H1 (cell line): Measurements from ENCODE around the gene P2RY14. TPM values are rescaled to one million over a fixed set of nuclear protein-coding genes. Genes with fewer than 3 reads are reported as not detected.

Experiments
- BRCA1 ChIP-seq: IDR thresholded peaks from 2 replicates; pipeline ENCODE4 v1.6.1; 2012; ENCODE audit warnings: low read depth, low read length, improper control_type of control experiment
- GTF2F1 ChIP-seq: IDR thresholded peaks from 2 replicates; pipeline ENCODE4 v1.6.1; 2012; ENCODE audit warnings: low read depth, low read length, improper control_type of control experiment, borderline replicate concordance
- KDM4A ChIP-seq: IDR thresholded peaks from one replicate; pipeline ENCODE4 v1.7.1; 2012; ENCODE audit warnings: low read depth, mild to moderate bottlenecking, moderate library complexity, low read length, inconsistent platforms; ENCODE audit not compliant: severe bottlenecking
- NRF1 ChIP-seq: IDR thresholded peaks from 2 replicates; pipeline ENCODE4 v1.6.1; 2011; ENCODE audit warnings: mild to moderate bottlenecking, low read depth, low read length, improper control_type of control experiment
- RAD21 ChIP-seq, 2 experiments: IDR thresholded peaks in 1 of 2; conservative IDR thresholded peaks in 1 of 2; 2 replicates each; pipeline ENCODE4 v1.6.1; 2011; ENCODE audit warnings: low read depth in 2 of 2, low read length in 2 of 2, improper control_type of control experiment in 1 of 2, inconsistent platforms in 1 of 2, mild to moderate bottlenecking in 1 of 2, moderate library complexity in 1 of 2
- SP1 ChIP-seq: IDR thresholded peaks from 2 replicates; pipeline ENCODE4 v1.6.1; 2011; ENCODE audit warnings: low read depth, low read length
- SP2 ChIP-seq: IDR thresholded peaks from 2 replicates; pipeline ENCODE4 v1.6.1; 2012; ENCODE audit warnings: mild to moderate bottlenecking, low read length, inconsistent platforms
- SRF ChIP-seq: IDR thresholded peaks from 2 replicates; pipeline ENCODE4 v1.6.1; 2011; ENCODE audit warnings: mild to moderate bottlenecking, low read depth, low read length, moderate library complexity
- TCF12 ChIP-seq: IDR thresholded peaks from 2 replicates; pipeline ENCODE4 v1.6.1; 2011; ENCODE audit warnings: low read depth, mild to moderate bottlenecking, low read length
- ZNF274 ChIP-seq: IDR thresholded peaks from 2 replicates; pipeline ENCODE4 v1.7.0; 2012; ENCODE audit warnings: low read length, borderline replicate concordance; ENCODE audit errors: extremely low read depth
- polyA plus RNA-seq, 7 experiments: library from polyadenylated mRNA; depleted of rRNA in 3 of 7; stranded (reverse) in 5 of 7; unstranded in 2 of 7; fragments of >200 nt in 5 of 7; fragments of 200-250 nt in 2 of 7; gene quantifications; 1 replicate in 5 of 7; 2 replicates in 1 of 7; 4 replicates in 1 of 7; pipeline versions ENCODE4 v1.2.1 to v1.2.3, GENCODE V29; 2011 to 2013; ENCODE audit warnings: missing spikeins in 2 of 7, mixed read lengths in 2 of 7
- total RNA-seq: library from RNA; stranded (reverse); fragmentation: NEBNext Ultra II Directional; extraction: Animal tissue kit (Norgen Biotek cat#: 25700); gene quantifications from 2 replicates; pipeline ENCODE4 v1.2.1, GENCODE V29; 2021
- TF ChIP-seq, protein P1 (sequence below): IDR thresholded peaks from 2 replicates; pipeline ENCODE4 v1.6.1; 2011; ENCODE audit warnings: low read length, improper control_type of control experiment
- TF ChIP-seq, protein P2 (sequence below), 3 experiments: IDR thresholded peaks; 1 replicate in 2 of 3; 2 replicates in 1 of 3; pipeline versions ENCODE4 v1.5.1 to v1.6.1; 2011; ENCODE audit warnings: low read length in 3 of 3, mild to moderate bottlenecking in 3 of 3, inconsistent platforms in 2 of 3, low read depth in 1 of 3, moderate library complexity in 1 of 3; ENCODE audit not compliant: insufficient read depth in 1 of 3; ENCODE audit errors: control extremely low read depth in 1 of 3
- TF ChIP-seq, protein P3 (sequence below): IDR thresholded peaks from 2 replicates; pipeline ENCODE4 v1.6.1; 2011; ENCODE audit warnings: low read depth, mild to moderate bottlenecking, low read length; ENCODE audit not compliant: insufficient read depth

P2RY14 gene
- total and polyA plus RNA-seq, 2 of the 8 experiments (the other 6 are each of a cell fraction or from before 2014, with no cell fraction given) = not detected

DNA sequence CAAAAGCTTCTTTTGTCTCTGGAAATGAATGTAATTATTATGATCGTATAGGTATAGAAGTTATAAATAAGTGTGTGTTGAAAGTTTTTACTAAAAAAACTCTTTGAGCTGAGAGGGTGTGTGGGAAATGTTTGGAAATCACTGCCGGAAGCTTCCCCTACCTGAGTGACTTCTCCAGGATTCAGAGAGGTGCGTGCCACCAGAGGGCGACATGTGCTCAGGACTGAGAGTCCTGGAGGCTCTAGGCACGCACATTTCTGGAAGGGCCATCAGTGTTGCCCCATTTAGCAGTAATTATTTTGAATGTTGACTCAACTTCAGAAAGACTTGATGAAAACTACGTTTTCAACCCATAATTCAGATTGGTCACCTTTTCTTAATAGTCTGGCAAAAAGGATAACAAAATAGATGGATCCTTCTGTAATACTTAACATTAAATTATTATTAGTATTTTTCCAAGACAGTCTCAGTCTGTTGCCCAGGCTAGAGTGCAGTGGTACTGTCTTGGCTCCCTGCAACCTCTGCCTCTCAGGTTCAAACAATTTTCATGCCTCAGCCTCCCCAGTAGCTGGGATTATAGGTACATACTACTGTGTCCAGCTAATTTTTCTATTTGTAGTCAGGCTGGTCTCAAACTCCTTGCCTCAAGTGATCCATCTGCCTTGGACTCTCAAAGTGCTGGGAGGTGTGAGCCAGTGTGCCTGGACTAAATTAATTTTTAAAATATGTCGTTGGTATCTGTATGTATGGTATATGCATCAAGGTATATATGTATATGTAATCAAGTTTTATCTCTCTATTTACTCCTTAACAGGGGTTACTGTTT is 109.9 kb downstream of the P2RY14 start (continued):
- TF ChIP-seq SRF = no peak
- TF ChIP-seq ZNF274 = no peak
- TF ChIP-seq SP1 = no peak
- no peak for TF ChIP-seq TCF12
- TF ChIP-seq KDM4A = no peak
- TF ChIP-seq SP2 = no peak
- peak; percentile 84 to 87 for TF ChIP-seq RAD21 (IDR thresholded peaks at IDR 0.05 in 1 of 2, conservative IDR thresholded peaks at IDR 0.05 in 1 of 2; ENCODE audit: low read depth in 2 of 2, low read length in 2 of 2)
- TF ChIP-seq, protein P1, sequence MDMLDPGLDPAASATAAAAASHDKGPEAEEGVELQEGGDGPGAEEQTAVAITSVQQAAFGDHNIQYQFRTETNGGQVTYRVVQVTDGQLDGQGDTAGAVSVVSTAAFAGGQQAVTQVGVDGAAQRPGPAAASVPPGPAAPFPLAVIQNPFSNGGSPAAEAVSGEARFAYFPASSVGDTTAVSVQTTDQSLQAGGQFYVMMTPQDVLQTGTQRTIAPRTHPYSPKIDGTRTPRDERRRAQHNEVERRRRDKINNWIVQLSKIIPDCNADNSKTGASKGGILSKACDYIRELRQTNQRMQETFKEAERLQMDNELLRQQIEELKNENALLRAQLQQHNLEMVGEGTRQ = no peak
- TF ChIP-seq, protein P2, sequence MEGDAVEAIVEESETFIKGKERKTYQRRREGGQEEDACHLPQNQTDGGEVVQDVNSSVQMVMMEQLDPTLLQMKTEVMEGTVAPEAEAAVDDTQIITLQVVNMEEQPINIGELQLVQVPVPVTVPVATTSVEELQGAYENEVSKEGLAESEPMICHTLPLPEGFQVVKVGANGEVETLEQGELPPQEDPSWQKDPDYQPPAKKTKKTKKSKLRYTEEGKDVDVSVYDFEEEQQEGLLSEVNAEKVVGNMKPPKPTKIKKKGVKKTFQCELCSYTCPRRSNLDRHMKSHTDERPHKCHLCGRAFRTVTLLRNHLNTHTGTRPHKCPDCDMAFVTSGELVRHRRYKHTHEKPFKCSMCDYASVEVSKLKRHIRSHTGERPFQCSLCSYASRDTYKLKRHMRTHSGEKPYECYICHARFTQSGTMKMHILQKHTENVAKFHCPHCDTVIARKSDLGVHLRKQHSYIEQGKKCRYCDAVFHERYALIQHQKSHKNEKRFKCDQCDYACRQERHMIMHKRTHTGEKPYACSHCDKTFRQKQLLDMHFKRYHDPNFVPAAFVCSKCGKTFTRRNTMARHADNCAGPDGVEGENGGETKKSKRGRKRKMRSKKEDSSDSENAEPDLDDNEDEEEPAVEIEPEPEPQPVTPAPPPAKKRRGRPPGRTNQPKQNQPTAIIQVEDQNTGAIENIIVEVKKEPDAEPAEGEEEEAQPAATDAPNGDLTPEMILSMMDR (IDR thresholded peaks at IDR 0.05; ENCODE audit: control extremely low read depth in 1 of 3, insufficient read depth in 1 of 3, low read depth in 1 of 3, low read length in 3 of 3) = peak; percentile 83 to 86 (median 85)
- no peak for TF ChIP-seq NRF1
- TF ChIP-seq, protein P3, sequence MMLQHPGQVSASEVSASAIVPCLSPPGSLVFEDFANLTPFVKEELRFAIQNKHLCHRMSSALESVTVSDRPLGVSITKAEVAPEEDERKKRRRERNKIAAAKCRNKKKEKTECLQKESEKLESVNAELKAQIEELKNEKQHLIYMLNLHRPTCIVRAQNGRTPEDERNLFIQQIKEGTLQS = no peak
- no peak for TF ChIP-seq GTF2F1
- TF ChIP-seq BRCA1 = no peak
